HEK293 (cell line): Measurements from ENCODE around the gene CENPT.

Experiments
- CTCF ChIA-PET: fragments of 350-600 bp; formaldehyde crosslinking; extraction: SDS; loops from one replicate; lab custom pipeline; 2021; ENCODE audit warnings: antibody characterized with exemption; lab: Yijun Ruan, JAX
- POLR2A ChIA-PET: fragments of 300-600 bp; formaldehyde crosslinking; extraction: SDS; loops from one replicate; lab custom pipeline; 2020; ENCODE audit warnings: antibody characterized with exemption, inconsistent platforms; lab: Yijun Ruan, JAX
- H3K27ac ChIP-seq: fragments of 200-500 bp; sonication (Bioruptor generic); 2 replicates; pipeline ENCODE4 v1.5.1; 2014; ENCODE audit warnings: low read depth, low read length, control low read depth, inconsistent platforms; ENCODE audit errors: extremely low read depth
- H3K36me3 ChIP-seq, 2 experiments: fragments of 200-500 bp in 1 of 2; sonication (Bioruptor generic) in 1 of 2; 1 replicate in 1 of 2; 2 replicates in 1 of 2; pipeline ENCODE4 v1.5.1; 2014 to 2017; ENCODE audit warnings: inconsistent platforms in 2 of 2, low read length in 2 of 2; ENCODE audit not compliant: control insufficient read depth in 2 of 2, insufficient read depth in 1 of 2
- H3K4me1 ChIP-seq: fragments of 200-500 bp; sonication (Bioruptor generic); 2 replicates; pipeline ENCODE4 v1.5.1; 2014; ENCODE audit warnings: mild to moderate bottlenecking, low read length, inconsistent platforms; ENCODE audit not compliant: control insufficient read depth, insufficient read depth
- H3K4me3 ChIP-seq: 2 replicates; pipeline ENCODE4 v1.5.1; 2011; ENCODE audit warnings: low read depth, mild to moderate bottlenecking, control low read depth, low read length, moderate library complexity
- H3K9me3 ChIP-seq: fragments of 200-500 bp; sonication (Bioruptor generic); 2 replicates; pipeline ENCODE4 v1.5.1; 2014; ENCODE audit warnings: low read depth, low read length, inconsistent platforms; ENCODE audit not compliant: control insufficient read depth, insufficient read depth
- EGR2 ChIP-seq: fragments of 450-650 bp; formaldehyde crosslinking; IDR thresholded peaks from 2 replicates; pipeline ENCODE4 v1.5.1; 2016; ENCODE audit warnings: low read depth, missing biosample characterization, missing genetic modification characterization
- GLI4 ChIP-seq: fragments of 450-650 bp; formaldehyde crosslinking; IDR thresholded peaks from 2 replicates; pipeline ENCODE4 v1.5.1; 2016; ENCODE audit warnings: missing biosample characterization, missing genetic modification characterization
- HOXD13 ChIP-seq: sonication (generic); formaldehyde crosslinking; IDR thresholded peaks from 2 replicates; pipeline ENCODE4 v1.8.0; 2022; ENCODE audit warnings: missing genetic modification reagents, borderline replicate concordance
- SP3 ChIP-seq: fragments of 450-650 bp; formaldehyde crosslinking; IDR thresholded peaks from 2 replicates; pipeline ENCODE4 v1.5.1; 2016; ENCODE audit warnings: missing biosample characterization, missing genetic modification characterization
- TRIM28 ChIP-seq: IDR thresholded peaks from 2 replicates; pipeline ENCODE4 v1.6.1; 2011; ENCODE audit warnings: low read length, control low read depth, borderline replicate concordance
- ZBTB17 ChIP-seq: fragments of 450-650 bp; formaldehyde crosslinking; IDR thresholded peaks from 2 replicates; pipeline ENCODE4 v1.5.1; 2016; ENCODE audit warnings: missing biosample characterization, missing genetic modification characterization
- ZBTB20 ChIP-seq: fragments of 450-650 bp; formaldehyde crosslinking; IDR thresholded peaks from 2 replicates; pipeline ENCODE4 v1.5.1; 2016; ENCODE audit warnings: missing biosample characterization, missing genetic modification characterization
- ZFHX2 ChIP-seq: fragments of 450-650 bp; formaldehyde crosslinking; conservative IDR thresholded peaks from 2 replicates; pipeline ENCODE4 v1.5.1; 2016; ENCODE audit warnings: missing biosample characterization, missing genetic modification characterization
- ZNF121 ChIP-seq: fragments of 450-650 bp; formaldehyde crosslinking; IDR thresholded peaks from 2 replicates; pipeline ENCODE4 v1.5.1; 2016; ENCODE audit warnings: missing biosample characterization, missing genetic modification characterization
- ZNF138 ChIP-seq: fragments of 450-650 bp; formaldehyde crosslinking; IDR thresholded peaks from 2 replicates; pipeline ENCODE4 v1.5.1; 2016; ENCODE audit warnings: missing biosample characterization, missing genetic modification characterization, borderline replicate concordance
- ZNF341 ChIP-seq: fragments of 450-650 bp; formaldehyde crosslinking; IDR thresholded peaks from 2 replicates; pipeline ENCODE4; 2016; ENCODE audit warnings: low read depth, missing biosample characterization, missing genetic modification characterization
- ZNF350 ChIP-seq: fragments of 450-650 bp; formaldehyde crosslinking; IDR thresholded peaks from 2 replicates; pipeline ENCODE4 v1.5.0; 2017; ENCODE audit warnings: missing biosample characterization, mild to moderate bottlenecking, missing genetic modification characterization
- ZNF37A ChIP-seq: fragments of 450-650 bp; IDR thresholded peaks from 2 replicates; pipeline ENCODE4 v1.5.1; 2018; ENCODE audit warnings: missing biosample characterization, missing genetic modification characterization
- ZNF423 ChIP-seq: fragments of 450-650 bp; formaldehyde crosslinking; IDR thresholded peaks from 2 replicates; pipeline ENCODE4 v1.5.1; 2016; ENCODE audit warnings: missing biosample characterization, missing genetic modification characterization
- ZNF558 ChIP-seq: fragments of 450-650 bp; formaldehyde crosslinking; IDR thresholded peaks from 2 replicates; pipeline ENCODE4 v1.5.1; 2016; ENCODE audit warnings: missing biosample characterization, missing genetic modification characterization
- ZNF629 ChIP-seq: fragments of 450-650 bp; formaldehyde crosslinking; IDR thresholded peaks from 2 replicates; pipeline ENCODE4 v1.5.1; 2017; ENCODE audit warnings: missing biosample characterization, missing genetic modification characterization
- ZNF660 ChIP-seq: fragments of 450-650 bp; IDR thresholded peaks from 2 replicates; pipeline ENCODE4 v1.5.1; 2018; ENCODE audit warnings: missing biosample characterization, mild to moderate bottlenecking, missing genetic modification characterization
- ZNF843 ChIP-seq: fragments of 450-650 bp; formaldehyde crosslinking; IDR thresholded peaks from 2 replicates; pipeline ENCODE4 v1.5.1; 2016; ENCODE audit warnings: missing biosample characterization, missing genetic modification characterization
- ZSCAN30 ChIP-seq: fragments of 450-650 bp; IDR thresholded peaks from 2 replicates; pipeline ENCODE4 v1.5.1; 2018; ENCODE audit warnings: missing biosample characterization, mild to moderate bottlenecking, missing genetic modification characterization, moderate library complexity
- TF ChIP-seq, protein P1 (sequence below): fragments of 450-650 bp; formaldehyde crosslinking; IDR thresholded peaks from 2 replicates; pipeline ENCODE4 v1.5.1; 2016; ENCODE audit warnings: missing biosample characterization, missing genetic modification characterization
- TF ChIP-seq, protein P2 (sequence below): fragments of 450-650 bp; formaldehyde crosslinking; IDR thresholded peaks from 2 replicates; pipeline ENCODE4 v1.5.1; 2016; ENCODE audit warnings: missing biosample characterization, missing genetic modification characterization
- TF ChIP-seq, protein P3 (sequence below): fragments of 450-650 bp; formaldehyde crosslinking; IDR thresholded peaks from 2 replicates; pipeline ENCODE4 v1.5.1; 2016; ENCODE audit warnings: missing biosample characterization, missing genetic modification characterization
- TF ChIP-seq, protein P4 (sequence below): fragments of 450-650 bp; formaldehyde crosslinking; IDR thresholded peaks from 2 replicates; pipeline ENCODE4 v1.5.1; 2016; ENCODE audit warnings: missing biosample characterization, missing genetic modification characterization
- TF ChIP-seq, protein P5 (sequence below): fragments of 450-650 bp; formaldehyde crosslinking; IDR thresholded peaks from 2 replicates; pipeline ENCODE4 v1.5.1; 2016; ENCODE audit warnings: missing biosample characterization, missing genetic modification characterization
- TF ChIP-seq, protein P6 (sequence below): fragments of 450-650 bp; formaldehyde crosslinking; IDR thresholded peaks from 2 replicates; pipeline ENCODE4 v1.5.1; 2017; ENCODE audit warnings: missing biosample characterization, missing genetic modification characterization
- TF ChIP-seq, protein P7 (sequence below): fragments of 450-650 bp; formaldehyde crosslinking; IDR thresholded peaks from 2 replicates; pipeline ENCODE4 v1.5.1; 2016; ENCODE audit warnings: missing biosample characterization, missing genetic modification characterization

The CENPT gene

DNA sequence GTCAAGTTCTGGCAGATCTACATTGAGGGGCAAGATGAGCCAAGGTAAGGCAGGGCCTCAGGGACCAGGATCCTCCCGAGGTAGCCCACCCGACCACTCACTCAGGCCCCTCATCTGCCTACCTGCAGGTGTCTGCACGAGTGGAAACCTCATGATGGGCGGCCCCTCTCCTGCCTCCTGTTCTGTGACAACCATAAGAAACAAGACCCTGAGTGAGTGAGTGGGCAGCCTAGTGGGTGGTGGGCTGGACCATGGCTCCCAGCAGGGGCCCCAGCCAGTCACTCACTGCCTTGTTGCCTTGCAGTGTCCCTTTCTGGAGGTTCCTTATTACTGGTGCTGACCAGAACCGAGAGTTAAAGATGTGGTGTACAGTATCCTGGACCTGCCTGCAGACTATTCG, 30.7 kb upstream of the CENPT start:
- ChIA-PET POLR2A (no interaction called here), CTCF (interaction anchor here (0.6 to 0.9 kb wide), 3 partner anchors 8 to 306 kb away, joined by 3 to 4 read pairs (median 3); no protein-coding TSS in a partner anchor)
- Histone ChIP-seq H3K4me3 (no peak overlapping the region), H3K36me3 (peaks cover 0 to 89% of the 10 kb centered on the region in 2 experiments; a peak in 2 of 3 replicates), H3K27ac (no peak overlapping the region), H3K4me1 (no peaks in the 10 kb centered on the region), H3K9me3 (no peaks in the 10 kb centered on the region)
- no peak for TF ChIP-seq ZNF660 (tag by site-specific recombination)
- peak; percentile 62 for TF ChIP-seq ZFHX2 (tag by site-specific recombination)
- TF ChIP-seq EGR2 (tag by site-specific recombination) = peak; percentile 69
- TF ChIP-seq ZNF843 (tag by site-specific recombination) = no peak
- TF ChIP-seq ZSCAN30 (tag by site-specific recombination) = no peak
- TF ChIP-seq HOXD13 = no peak
- TF ChIP-seq, protein P1, sequence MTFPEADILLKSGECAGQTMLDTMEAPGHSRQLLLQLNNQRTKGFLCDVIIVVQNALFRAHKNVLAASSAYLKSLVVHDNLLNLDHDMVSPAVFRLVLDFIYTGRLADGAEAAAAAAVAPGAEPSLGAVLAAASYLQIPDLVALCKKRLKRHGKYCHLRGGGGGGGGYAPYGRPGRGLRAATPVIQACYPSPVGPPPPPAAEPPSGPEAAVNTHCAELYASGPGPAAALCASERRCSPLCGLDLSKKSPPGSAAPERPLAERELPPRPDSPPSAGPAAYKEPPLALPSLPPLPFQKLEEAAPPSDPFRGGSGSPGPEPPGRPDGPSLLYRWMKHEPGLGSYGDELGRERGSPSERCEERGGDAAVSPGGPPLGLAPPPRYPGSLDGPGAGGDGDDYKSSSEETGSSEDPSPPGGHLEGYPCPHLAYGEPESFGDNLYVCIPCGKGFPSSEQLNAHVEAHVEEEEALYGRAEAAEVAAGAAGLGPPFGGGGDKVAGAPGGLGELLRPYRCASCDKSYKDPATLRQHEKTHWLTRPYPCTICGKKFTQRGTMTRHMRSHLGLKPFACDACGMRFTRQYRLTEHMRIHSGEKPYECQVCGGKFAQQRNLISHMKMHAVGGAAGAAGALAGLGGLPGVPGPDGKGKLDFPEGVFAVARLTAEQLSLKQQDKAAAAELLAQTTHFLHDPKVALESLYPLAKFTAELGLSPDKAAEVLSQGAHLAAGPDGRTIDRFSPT = no peak
- TF ChIP-seq GLI4 (tag by site-specific recombination) = no peak

DNA sequence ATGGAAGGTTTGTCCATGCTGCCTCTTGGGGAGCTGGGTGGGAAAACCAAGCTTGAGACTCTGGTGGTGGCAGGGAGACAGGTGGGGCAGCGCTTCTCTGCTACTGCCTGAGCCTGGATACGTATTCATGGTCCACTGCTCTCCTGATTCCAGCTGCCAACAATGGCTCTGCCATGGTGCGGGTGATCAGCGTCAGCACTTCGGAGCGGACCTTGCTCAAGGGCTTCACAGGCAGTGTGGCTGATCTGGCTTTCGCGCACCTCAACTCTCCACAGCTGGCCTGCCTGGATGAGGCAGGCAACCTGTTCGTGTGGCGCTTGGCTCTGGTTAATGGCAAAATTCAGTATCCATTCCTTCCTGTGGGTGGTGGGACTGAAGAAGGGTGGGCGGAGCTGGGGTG, 29.6 kb upstream of the CENPT start:
- TF ChIP-seq, protein P2, sequence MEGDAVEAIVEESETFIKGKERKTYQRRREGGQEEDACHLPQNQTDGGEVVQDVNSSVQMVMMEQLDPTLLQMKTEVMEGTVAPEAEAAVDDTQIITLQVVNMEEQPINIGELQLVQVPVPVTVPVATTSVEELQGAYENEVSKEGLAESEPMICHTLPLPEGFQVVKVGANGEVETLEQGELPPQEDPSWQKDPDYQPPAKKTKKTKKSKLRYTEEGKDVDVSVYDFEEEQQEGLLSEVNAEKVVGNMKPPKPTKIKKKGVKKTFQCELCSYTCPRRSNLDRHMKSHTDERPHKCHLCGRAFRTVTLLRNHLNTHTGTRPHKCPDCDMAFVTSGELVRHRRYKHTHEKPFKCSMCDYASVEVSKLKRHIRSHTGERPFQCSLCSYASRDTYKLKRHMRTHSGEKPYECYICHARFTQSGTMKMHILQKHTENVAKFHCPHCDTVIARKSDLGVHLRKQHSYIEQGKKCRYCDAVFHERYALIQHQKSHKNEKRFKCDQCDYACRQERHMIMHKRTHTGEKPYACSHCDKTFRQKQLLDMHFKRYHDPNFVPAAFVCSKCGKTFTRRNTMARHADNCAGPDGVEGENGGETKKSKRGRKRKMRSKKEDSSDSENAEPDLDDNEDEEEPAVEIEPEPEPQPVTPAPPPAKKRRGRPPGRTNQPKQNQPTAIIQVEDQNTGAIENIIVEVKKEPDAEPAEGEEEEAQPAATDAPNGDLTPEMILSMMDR (tag by site-specific recombination) = no peak
- no peak for TF ChIP-seq ZNF138 (tag by site-specific recombination)
- TF ChIP-seq, protein P3, sequence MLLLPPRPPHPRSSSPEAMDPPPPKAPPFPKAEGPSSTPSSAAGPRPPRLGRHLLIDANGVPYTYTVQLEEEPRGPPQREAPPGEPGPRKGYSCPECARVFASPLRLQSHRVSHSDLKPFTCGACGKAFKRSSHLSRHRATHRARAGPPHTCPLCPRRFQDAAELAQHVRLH (tag by site-specific recombination) = no peak
- no peak for TF ChIP-seq ZNF350 (tag by site-specific recombination)
- TF ChIP-seq, protein P4, sequence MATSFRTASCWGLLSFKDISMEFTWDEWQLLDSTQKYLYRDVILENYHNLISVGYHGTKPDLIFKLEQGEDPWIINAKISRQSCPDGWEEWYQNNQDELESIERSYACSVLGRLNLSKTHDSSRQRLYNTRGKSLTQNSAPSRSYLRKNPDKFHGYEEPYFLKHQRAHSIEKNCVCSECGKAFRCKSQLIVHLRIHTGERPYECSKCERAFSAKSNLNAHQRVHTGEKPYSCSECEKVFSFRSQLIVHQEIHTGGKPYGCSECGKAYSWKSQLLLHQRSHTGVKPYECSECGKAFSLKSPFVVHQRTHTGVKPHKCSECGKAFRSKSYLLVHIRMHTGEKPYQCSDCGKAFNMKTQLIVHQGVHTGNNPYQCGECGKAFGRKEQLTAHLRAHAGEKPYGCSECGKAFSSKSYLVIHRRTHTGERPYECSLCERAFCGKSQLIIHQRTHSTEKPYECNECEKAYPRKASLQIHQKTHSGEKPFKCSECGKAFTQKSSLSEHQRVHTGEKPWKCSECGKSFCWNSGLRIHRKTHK (tag by site-specific recombination) = no peak
- TF ChIP-seq ZBTB17 (tag by site-specific recombination) = no peak
- TF ChIP-seq, protein P5, sequence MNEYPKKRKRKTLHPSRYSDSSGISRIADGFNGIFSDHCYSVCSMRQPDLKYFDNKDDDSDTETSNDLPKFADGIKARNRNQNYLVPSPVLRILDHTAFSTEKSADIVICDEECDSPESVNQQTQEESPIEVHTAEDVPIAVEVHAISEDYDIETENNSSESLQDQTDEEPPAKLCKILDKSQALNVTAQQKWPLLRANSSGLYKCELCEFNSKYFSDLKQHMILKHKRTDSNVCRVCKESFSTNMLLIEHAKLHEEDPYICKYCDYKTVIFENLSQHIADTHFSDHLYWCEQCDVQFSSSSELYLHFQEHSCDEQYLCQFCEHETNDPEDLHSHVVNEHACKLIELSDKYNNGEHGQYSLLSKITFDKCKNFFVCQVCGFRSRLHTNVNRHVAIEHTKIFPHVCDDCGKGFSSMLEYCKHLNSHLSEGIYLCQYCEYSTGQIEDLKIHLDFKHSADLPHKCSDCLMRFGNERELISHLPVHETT (tag by site-specific recombination) = no peak
- TF ChIP-seq SP3 (tag by site-specific recombination) = no peak
- TF ChIP-seq, protein P6, sequence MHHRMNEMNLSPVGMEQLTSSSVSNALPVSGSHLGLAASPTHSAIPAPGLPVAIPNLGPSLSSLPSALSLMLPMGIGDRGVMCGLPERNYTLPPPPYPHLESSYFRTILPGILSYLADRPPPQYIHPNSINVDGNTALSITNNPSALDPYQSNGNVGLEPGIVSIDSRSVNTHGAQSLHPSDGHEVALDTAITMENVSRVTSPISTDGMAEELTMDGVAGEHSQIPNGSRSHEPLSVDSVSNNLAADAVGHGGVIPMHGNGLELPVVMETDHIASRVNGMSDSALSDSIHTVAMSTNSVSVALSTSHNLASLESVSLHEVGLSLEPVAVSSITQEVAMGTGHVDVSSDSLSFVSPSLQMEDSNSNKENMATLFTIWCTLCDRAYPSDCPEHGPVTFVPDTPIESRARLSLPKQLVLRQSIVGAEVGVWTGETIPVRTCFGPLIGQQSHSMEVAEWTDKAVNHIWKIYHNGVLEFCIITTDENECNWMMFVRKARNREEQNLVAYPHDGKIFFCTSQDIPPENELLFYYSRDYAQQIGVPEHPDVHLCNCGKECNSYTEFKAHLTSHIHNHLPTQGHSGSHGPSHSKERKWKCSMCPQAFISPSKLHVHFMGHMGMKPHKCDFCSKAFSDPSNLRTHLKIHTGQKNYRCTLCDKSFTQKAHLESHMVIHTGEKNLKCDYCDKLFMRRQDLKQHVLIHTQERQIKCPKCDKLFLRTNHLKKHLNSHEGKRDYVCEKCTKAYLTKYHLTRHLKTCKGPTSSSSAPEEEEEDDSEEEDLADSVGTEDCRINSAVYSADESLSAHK = no peak
- TF ChIP-seq ZNF423 (tag by site-specific recombination) = no peak
- no peak for TF ChIP-seq ZNF37A (tag by site-specific recombination)
- TF ChIP-seq ZNF629 = no peak
- no peak for TF ChIP-seq ZNF121 (tag by site-specific recombination)
- TF ChIP-seq ZNF558 = no peak
- TF ChIP-seq ZNF341 (tag by site-specific recombination) = no peak
- TF ChIP-seq, protein P7, sequence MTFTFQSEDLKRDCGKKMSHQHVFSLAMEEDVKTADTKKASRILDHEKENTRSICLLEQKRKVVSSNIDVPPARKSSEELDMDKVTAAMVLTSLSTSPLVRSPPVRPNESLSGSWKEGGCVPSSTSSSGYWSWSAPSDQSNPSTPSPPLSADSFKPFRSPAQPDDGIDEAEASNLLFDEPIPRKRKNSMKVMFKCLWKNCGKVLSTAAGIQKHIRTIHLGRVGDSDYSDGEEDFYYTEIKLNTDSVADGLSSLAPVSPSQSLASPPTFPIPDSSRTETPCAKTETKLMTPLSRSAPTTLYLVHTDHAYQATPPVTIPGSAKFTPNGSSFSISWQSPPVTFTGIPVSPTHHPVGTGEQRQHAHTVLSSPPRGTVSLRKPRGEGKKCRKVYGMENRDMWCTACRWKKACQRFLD = no peak
- no peak for TF ChIP-seq ZBTB20 (tag by site-specific recombination)
- no peak for TF ChIP-seq TRIM28
- POLR2A ChIA-PET = no interaction called here
- CTCF ChIA-PET = interaction anchor here (0.6 to 1.6 kb wide), 2 partner anchors 61 to 310 kb away, joined by 3 to 7 read pairs; no protein-coding TSS in a partner anchor
- Histone ChIP-seq H3K4me1 (no peaks in the 10 kb centered on the region), H3K36me3 (peaks cover 0 to 80% of the 10 kb centered on the region in 2 experiments; a peak in 2 of 3 replicates), H3K9me3 (no peaks in the 10 kb centered on the region), H3K27ac (no peak overlapping the region), H3K4me3 (no peak overlapping the region)
